ENCODE measurements around the gene ATG4C.

DNA sequence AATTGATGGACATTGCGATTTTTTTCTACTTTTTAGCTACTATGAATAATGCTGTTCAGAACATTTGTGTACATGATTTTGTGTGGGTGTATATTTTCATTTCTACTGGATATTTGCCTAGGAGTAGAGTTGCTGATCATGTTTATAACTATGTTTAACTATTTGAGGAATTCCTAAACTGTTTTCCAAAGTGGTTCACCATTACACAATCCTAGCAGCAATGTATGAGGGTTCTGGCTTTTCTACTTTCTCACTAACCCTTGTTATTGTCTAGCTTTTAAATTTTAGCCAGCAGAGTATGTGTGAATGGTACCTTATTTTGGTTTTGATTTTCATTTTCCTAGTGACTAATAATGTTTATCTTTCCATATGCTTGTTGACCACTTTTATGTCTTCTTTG, 86.2 kb downstream of the ATG4C start:
- TF ChIP-seq ZNF384 (IDR thresholded peaks at IDR 0.05) (no peak), CTBP1 (IDR thresholded peaks at IDR 0.05; ENCODE audit: borderline replicate concordance) (no peak), SUZ12 (IDR thresholded peaks at IDR 0.05) (no peak), FOXK2 (IDR thresholded peaks at IDR 0.05) (no peak), BHLHE40 (IDR thresholded peaks at IDR 0.05; ENCODE audit: borderline replicate concordance) (no peak)
